Subcutaneous adipose tissue (tissue), 4 donors: ENCODE data around the gene UGT1A1. TPM values are rescaled to one million over a fixed set of nuclear protein-coding genes. Genes with fewer than 3 reads are reported as not detected.

Experiments
- CTCF ChIP-seq: fragments of 450-650 bp; IDR thresholded peaks from one replicate; pipeline ENCODE4 v1.5.1; 2016; ENCODE audit warnings: low read depth, mild to moderate bottlenecking, control low read depth, antibody characterized with exemption, moderate library complexity
- total RNA-seq, 4 donors: library from RNA; depleted of rRNA; stranded (reverse); fragments of >200 nt; gene quantifications; one replicate each; pipeline ENCODE4 v1.1.0, GENCODE V29; 2016

The UGT1A1 gene
- total RNA-seq, 4 donors from 2014 or later: not detected

GRCh38 chr2:233802132-233802815, 42.2 kb downstream of the UGT1A1 start:
- TF ChIP-seq CTCF: no peak

- no peak for TF ChIP-seq CTCF
Measured at GRCh38 chr2:233803292-233803911, 43.3 kb downstream of the UGT1A1 start.

GRCh38 chr2:233803994-233804393, 43.9 kb downstream of the UGT1A1 start:
- TF ChIP-seq CTCF: no peak

- TF ChIP-seq CTCF: no peak
Measured at GRCh38 chr2:233807215-233807865, 47.3 kb downstream of the UGT1A1 start.

GRCh38 chr2:233807966-233808935, 48.2 kb downstream of the UGT1A1 start:
- TF ChIP-seq CTCF: no peak

DNA sequence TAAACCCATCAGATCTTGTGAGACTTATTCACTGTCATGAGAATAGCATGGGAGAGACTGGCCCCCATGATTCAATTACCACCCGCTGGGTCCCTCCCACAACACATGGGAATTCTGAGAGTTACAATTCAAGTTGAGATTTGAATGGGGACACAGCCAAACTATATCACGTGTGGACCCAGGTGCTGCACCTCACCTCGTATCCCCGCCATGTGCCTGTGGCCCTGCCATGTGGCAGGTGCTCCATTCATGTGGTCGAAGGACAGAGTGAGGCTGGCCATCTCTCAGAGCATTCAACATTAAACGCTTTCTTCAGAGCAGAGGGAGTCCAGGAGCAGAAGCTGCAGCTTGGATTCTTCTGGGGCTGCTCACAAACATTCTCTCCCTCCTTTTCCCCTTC, 50.3 kb downstream of the UGT1A1 start:
- no peak for TF ChIP-seq CTCF
